Smooth muscle cell (in vitro differentiated cells): ENCODE results near the gene RPL26. TPM values are rescaled to one million over a fixed set of nuclear protein-coding genes. Genes with fewer than 3 reads are reported as not detected.

Experiments
- DNase-seq: peaks from one replicate; lab custom pipeline; 2025; ENCODE audit not compliant: unreplicated experiment; lab: John Stamatoyannopoulos, UW
- H2AFZ ChIP-seq: fragments of 200-600 bp; sonication (generic); 2 replicates; pipeline ENCODE4 v1.6.0; 2016; ENCODE audit warnings: antibody characterized with exemption, low read depth, mild to moderate bottlenecking
- H3F3A ChIP-seq: fragments of 200-600 bp; sonication (generic); 2 replicates; pipeline ENCODE4 v1.6.0; 2017; ENCODE audit warnings: antibody characterized with exemption, low read depth
- H3K27ac ChIP-seq: fragments of 200-600 bp; sonication (generic); 2 replicates; pipeline ENCODE4 v1.5.1; 2016; ENCODE audit warnings: low read depth, mild to moderate bottlenecking
- H3K27me3 ChIP-seq: fragments of 200-600 bp; sonication (generic); 2 replicates; pipeline ENCODE4 v1.6.1; 2016; ENCODE audit warnings: low read depth, mild to moderate bottlenecking
- H3K36me3 ChIP-seq: fragments of 200-600 bp; sonication (generic); 2 replicates; pipeline ENCODE4 v1.5.1; 2016; ENCODE audit warnings: low read depth
- H3K4me1 ChIP-seq: fragments of 200-600 bp; sonication (generic); 2 replicates; pipeline ENCODE4 v1.5.1; 2016; ENCODE audit warnings: low read depth
- H3K4me2 ChIP-seq: fragments of 200-600 bp; sonication (generic); 2 replicates; pipeline ENCODE4 v1.6.0; 2016; ENCODE audit warnings: mild to moderate bottlenecking
- H3K4me3 ChIP-seq: fragments of 200-600 bp; sonication (generic); 2 replicates; pipeline ENCODE4 v1.5.1; 2016; ENCODE audit warnings: mild to moderate bottlenecking
- H3K79me2 ChIP-seq: fragments of 200-600 bp; sonication (generic); 2 replicates; pipeline ENCODE4 v1.6.0; 2016; ENCODE audit warnings: low read depth, mild to moderate bottlenecking
- H3K9ac ChIP-seq: fragments of 200-600 bp; sonication (generic); 2 replicates; pipeline ENCODE4 v1.6.0; 2016; ENCODE audit warnings: low read depth
- H3K9me3 ChIP-seq: fragments of 200-600 bp; sonication (generic); replicated peaks from 2 replicates; pipeline ENCODE4 v1.5.1; 2016; ENCODE audit warnings: low read depth
- H4K20me1 ChIP-seq: fragments of 200-600 bp; sonication (generic); 2 replicates; pipeline ENCODE4 v1.6.0; 2016; ENCODE audit warnings: low read depth
- CTCF ChIP-seq: fragments of 200-600 bp; sonication (generic); IDR thresholded peaks from 2 replicates; pipeline ENCODE4 v1.5.1; 2017; ENCODE audit warnings: borderline replicate concordance, mild to moderate bottlenecking, antibody characterized with exemption; ENCODE audit not compliant: insufficient read depth, poor library complexity, severe bottlenecking
- WGBS: methylation state at CpG from one replicate; pipeline ENCODE4 v1.1.7; 2016; ENCODE audit warnings: low lambda C conversion rate; 5-methylcytosine and 5-hydroxymethylcytosine counted together
- polyA plus RNA-seq: library from polyadenylated mRNA; unstranded; fragments of >200 nt; fragmentation: Nextera tagmentation; extraction: Ambion mirVana; gene quantifications from 2 replicates; pipeline ENCODE4 v1.2.1, GENCODE V29; 2016
- total RNA-seq: library from RNA; depleted of rRNA; stranded (reverse); fragments of >200 nt; gene quantifications from 2 replicates; pipeline ENCODE4 v1.2.3, GENCODE V29; 2014

RPL26 gene
- total and polyA plus RNA-seq, 2 experiments from 2014 or later: 367 to 3,533 TPM

- Histone ChIP-seq H3K4me2 (no peak overlapping the region), H3K9ac (no peak overlapping the region), H3K36me3 (no peaks in the 10 kb centered on the region), H3K27ac (no peak overlapping the region), H3K4me1 (no peaks in the 10 kb centered on the region), H3F3A (no peaks in the 10 kb centered on the region), H3K27me3 (peaks cover 8% of the 10 kb centered on the region), H3K9me3 (no peaks in the 10 kb centered on the region), H2AFZ (no peak overlapping the region), H3K79me2 (no peaks in the 10 kb centered on the region), H4K20me1 (no peaks in the 10 kb centered on the region), H3K4me3 (no peak overlapping the region)
- TF ChIP-seq CTCF: no peak
- no peak for DNase-seq
- 53% methylated on average over 9 of the region's 9 CpGs for WGBS
Observed at GRCh38 chr17:8391711-8392110, 8.7 kb upstream of the RPL26 start.

- no peak for DNase-seq
- Histone ChIP-seq H3K4me2 (no peak overlapping the region), H3K27ac (no peak overlapping the region), H3K27me3 (no peaks in the 10 kb centered on the region), H4K20me1 (no peaks in the 10 kb centered on the region), H3K4me1 (peaks cover 5% of the 10 kb centered on the region), H3K79me2 (no peaks in the 10 kb centered on the region), H3K9ac (no peak overlapping the region), H3K9me3 (no peaks in the 10 kb centered on the region), H3K36me3 (no peaks in the 10 kb centered on the region), H3K4me3 (no peak overlapping the region), H3F3A (peaks cover 7% of the 10 kb centered on the region), H2AFZ (no peak overlapping the region)
- WGBS: 90% methylated on average over 7 of the region's 7 CpGs
- TF ChIP-seq CTCF: no peak
Observed at GRCh38 chr17:8387914-8388651, 5.1 kb upstream of the RPL26 start.

- Histone ChIP-seq H2AFZ (no peak overlapping the region), H3K36me3 (no peaks in the 10 kb centered on the region)
Observed at GRCh38 chr17:8386841-8387240, 3.8 kb upstream of the RPL26 start.

More at GRCh38 chr17:8386841-8387240, 3.8 kb upstream of the RPL26 start:
- no peaks in the 10 kb centered on the region for H3K9me3 ChIP-seq
- H4K20me1 ChIP-seq: peaks cover 9% of the 10 kb centered on the region
- H3K4me2 ChIP-seq: no peak overlapping the region
- no peaks in the 10 kb centered on the region for H3K27me3 ChIP-seq
- WGBS: 48% methylated on average over 6 of the region's 6 CpGs
- no peak overlapping the region for H3K4me3 ChIP-seq
- no peak overlapping the region for H3K27ac ChIP-seq
- H3K4me1 ChIP-seq: peaks cover 7% of the 10 kb centered on the region
- no peak for TF ChIP-seq CTCF
- peaks cover 12% of the 10 kb centered on the region for H3K79me2 ChIP-seq
- no peak for DNase-seq
- H3K9ac ChIP-seq: no peak overlapping the region
- peaks cover 13% of the 10 kb centered on the region for H3F3A ChIP-seq
